GM11168 (cell line): Measurements from ENCODE around the gene GPR55.

ENCODE experiments used
- in situ Hi-C: fragments of 300-500 bp; cut with MboI; formaldehyde crosslinking; loops from one replicate; pipeline ENCODE4 v1.12.0; 2022; ENCODE audit warnings: low sequenced_read_pairs; ENCODE audit not compliant: unreplicated experiment

Gene GPR55

DNA sequence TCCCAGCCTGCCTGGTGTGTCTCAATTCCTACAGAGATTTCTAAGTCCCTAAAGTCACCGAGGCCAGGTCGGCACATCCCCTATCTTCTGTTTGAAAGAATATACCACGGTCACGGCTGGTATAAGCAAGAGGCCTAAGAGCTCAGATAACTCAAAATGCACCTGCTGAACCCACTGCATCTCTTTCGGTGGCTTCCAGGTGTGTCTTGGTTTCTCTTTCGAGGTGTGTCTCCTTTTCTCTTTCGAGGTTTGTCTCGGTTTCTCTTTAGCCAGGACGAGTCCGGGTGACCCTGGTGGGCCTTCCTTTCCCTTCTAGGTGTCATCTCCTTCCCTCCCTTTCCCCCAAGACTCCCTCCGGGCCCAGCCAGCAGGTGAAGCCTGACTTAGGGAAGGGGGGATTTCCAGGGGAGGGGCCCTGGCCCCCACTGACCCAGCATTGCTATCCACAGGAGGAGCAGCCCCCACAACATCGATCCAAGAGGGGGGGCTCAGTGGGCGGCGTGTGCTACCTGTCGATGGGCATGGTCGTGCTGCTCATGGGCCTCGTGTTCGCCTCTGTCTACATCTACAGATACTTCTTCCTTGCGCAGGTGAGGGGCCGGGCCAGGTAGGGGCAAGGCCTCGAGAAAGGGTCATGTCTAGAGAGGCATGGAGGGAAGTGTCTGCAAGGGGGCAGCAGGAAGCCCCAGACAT is 51.9 kb downstream of the GPR55 start:
- in situ Hi-C loops, result no loop called here

DNA sequence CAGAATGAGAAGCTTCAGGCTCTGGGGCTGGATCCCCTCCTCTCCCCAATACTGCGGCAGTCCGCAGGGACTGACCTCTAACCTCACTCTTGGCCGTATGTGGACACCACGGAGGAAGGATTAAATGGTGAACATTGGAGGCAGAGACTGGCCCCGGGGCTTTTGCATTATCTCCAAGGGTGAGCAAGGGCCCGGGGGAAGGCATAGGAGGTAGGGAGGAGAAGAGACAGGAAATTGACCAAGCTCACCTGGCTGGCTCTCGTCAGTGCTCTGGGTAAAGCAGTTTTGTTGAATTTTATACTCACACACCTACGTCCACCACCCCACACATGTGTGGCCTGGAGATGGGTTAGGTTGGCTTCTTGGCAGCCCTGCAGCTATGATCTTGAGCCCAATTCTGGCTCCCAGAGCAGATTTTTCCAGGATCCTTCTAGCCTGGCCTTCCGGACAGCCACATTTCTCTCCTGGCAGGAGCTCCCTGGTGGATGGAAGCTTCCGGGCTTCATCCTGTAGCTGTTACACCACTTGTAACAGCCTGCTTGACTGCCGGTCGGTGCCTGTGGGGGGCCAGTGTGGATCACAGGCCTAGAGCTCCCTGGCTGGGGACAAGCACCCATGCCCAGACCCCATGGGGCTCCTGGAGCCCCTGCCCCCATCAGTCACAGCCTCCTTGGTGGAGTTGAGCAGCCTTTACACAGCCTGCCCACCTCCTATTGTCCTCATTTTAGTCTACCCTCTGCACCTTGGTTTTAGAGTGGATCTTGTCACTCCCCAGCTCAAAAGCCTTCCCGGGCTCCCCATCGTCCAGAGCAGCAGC is 52.7 kb downstream of the GPR55 start:
- in situ Hi-C loops, result no loop called here

DNA sequence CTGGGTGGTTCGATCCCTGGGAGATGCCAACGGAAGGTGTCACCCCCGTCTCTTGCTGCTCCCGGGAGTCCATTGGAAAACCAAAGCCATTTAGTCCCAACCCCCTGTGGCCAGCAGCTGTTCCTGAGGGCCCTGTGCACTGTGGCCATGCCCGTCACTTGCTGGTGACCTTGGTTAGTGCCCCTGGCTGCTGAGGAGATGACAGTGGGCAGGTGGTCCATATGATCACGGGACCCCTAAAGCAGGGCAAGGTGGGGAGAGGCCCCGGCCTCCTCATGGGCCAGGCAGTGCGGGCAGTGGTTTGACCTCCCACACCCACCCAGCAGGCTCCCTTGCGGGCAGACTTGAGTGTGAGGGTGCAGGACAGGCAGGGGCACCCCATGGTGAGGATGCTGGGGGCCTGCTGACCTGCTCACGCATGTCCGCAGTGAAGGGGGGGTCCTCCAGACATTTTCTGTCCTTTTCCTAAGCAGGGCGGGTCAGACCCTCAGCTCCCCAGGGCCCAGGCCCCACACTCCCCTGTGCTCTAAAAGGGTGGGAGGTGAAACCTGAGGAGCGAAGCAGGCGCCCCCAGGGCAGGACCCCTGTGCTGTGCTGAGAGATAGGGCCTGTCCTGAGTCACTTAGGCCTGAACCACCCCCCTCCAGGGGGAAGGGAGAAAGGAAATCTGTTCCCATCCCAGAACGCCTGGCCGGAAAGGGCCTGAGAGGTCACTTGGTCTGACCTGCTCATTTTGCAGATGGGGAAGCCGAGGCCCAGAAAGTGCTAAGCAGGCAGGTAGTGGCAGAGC is 53.5 kb downstream of the GPR55 start:
- in situ Hi-C loops, result no loop called here

DNA sequence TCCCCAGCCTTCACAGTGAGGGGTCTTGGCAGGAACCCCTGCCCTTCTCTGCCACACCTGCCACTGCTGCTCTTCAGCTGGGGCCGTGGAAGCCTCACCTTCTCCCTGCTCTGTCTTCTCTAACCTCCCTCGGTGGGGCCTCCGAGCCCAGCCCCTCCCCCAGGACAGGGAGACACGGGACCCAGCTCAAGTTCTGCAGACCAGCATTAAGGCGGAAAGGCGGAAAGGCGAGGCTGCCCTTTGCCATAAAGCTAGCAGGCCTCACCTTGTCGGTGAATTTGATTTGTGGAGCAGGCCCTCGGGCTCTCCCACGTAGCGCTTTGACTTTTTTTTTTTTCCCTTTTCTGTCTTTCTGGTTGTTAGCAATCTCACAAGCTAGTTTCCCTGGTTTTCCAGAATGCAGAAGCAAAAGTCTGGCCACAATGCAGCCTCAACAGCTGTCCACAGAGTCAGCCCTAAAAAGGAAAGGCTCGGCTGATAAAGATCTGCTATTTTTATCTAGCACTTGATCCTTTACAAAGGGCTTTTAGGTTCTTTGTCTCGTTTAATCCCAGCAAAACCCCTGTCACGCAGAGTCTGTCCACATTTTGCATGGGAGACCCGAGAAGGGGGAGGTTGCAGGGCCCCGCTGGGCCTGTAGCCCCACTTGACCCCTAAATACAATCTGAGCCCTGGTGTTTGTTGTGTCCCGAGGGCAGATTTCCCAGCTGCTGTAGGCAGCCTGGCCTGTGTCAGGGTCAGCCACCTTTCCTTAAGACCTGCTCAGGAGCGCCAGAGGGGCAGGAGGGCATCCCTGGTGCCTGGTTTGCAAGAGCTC is 54.3 kb downstream of the GPR55 start:
- in situ Hi-C loops, result no loop called here

DNA sequence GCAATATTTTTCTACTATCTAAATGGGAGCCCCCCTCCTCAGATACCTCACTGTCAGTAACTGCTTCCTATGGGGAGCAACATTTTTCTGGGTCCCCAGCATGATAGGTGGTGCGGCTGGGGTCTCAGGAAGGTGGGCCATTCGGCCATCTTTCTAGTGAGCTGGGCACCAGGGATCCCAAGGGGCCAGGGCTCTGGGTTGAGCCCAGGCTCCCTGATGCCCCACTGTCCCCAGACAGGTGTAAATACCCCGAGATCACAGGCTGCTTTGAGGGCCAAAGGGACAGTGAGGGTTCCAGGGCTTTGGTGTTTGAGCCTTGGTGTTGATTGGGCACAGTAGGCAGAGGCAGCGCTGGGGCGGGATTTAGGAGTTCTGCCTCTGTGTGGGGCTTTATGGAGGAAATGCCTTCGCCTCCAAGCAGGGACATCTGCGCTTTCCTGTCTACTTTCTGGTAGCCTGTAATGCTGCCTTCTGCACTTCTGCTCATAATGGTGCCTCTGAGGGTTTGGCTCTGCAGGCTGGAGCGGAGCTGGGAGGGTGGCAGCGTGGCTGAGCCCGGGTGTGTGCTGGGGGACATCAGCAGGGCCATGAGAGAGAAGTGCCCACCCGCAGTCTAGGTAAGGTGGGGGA is 55.0 kb downstream of the GPR55 start:
- in situ Hi-C loops, result no loop called here

DNA sequence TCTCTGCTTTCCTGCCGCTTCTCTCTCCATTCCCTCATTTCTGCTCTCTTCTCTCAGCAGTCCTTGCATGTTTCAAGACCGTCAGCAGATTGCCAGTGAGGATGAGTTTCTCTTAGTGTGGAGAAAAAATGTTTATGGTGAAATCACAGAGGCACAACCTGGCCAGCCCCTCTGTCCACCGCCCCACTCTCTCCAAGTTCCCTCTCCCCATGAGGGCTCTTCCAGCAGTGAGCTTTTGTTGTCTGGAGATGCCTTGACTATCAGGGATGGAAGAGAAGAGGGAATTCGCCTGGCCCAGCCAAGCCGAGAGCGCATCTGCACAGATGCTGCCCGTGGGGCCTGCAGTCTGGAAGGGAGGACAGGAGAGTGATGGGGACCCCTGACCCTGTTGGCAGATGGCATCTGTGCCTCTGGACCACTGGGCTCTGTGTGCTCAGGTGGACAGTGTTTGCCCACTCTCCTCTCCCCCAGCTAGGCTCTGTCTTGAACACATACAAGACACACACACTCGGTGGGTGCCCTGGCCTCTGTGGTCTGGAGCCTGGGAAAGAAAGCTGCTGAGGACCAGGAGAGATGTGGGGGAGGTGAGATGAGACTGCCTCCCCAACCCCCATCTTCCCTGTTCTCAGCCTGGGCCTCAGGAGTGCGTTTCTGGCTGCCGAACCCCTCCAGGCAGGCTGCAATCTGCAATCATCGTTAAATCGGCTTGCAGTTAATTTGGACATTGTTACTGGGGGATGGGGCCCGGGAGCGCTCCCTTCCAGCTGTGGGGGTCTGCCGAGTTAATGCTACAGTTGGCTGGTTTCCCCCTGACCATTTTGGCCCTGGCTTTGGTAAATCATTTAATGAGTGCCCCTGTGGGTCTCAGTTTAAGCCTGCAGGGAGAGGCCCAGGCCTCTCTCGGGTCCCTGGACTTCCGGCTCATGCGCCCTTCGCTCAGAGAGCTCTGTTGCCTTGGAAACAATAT is 55.8 kb downstream of the GPR55 start:
- in situ Hi-C loops, result no loop called here

DNA sequence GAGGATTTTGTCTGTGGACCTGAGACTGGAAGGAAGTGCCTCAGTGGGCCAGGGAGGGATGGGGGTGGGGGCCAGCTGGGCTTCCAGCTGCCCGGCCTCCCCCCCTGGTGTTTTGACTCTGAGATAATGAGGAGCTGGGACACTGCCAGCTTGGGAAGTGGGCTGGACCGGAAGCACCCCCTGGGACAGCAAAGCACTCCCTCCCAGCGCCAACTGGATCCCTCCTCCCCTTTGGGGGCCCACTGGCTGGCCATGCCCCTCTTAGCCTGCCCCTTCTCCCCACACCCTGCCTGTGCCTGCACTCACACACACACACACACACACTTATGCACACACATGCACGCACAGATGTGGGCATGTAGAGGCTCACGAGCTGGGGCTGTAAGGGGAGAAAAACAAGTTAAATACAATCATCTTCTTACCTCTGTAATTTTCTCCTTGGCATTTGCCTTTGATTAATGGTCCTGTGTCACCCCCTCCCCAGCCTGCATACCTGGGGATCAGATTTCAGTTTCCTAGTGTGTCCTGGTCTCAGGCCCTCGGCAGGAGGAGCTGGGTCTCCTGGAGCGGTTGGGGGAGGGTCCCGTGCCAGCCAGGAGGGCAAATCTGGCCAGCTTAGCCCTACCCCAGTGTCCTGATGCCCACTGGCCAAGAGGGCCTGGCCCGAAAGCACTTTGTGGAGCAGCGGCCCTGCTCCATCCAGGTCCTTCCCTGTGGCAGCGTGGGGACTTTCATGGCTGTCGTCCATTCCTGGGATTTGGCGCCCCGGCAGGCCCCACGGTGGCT is 56.7 kb downstream of the GPR55 start:
- in situ Hi-C loops, result no loop called here

DNA sequence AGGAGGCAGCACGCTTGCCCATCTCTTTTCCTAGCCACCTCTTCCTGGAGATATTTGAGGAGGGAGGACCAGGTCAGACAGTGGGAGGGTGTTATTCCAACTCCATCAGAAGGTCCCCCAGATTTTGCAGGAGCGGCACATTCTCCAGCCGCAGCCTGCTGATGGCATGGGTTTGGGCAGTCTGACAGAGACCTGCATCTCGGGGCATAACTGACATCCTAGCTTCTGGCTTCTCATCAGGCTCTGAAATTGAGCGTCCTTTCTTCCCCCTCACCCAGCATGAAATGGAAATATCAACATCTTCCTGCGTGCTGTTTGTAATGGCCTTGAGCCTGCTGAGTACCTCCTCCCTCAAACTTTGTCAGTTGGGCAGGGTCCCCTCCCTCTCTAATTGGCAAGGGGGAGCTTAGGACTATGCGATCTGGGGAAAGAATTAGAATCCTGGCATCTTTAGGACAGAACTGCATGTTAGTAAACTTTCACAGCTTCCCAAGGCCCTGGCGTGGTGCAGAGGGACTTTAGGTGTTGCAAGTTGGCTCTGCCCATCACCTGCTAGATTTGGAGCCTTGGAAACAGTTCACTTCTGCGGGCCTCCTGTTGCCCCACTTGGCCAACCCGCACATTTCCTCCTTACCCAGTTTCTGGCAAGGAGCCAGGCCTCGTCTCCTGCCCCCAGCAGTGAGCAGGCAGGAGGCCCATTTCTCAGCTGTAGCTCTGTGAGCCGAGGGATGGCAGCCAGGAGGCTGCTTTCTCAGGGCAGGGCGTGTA is 58.1 kb downstream of the GPR55 start:
- in situ Hi-C loops, result no loop called here

DNA sequence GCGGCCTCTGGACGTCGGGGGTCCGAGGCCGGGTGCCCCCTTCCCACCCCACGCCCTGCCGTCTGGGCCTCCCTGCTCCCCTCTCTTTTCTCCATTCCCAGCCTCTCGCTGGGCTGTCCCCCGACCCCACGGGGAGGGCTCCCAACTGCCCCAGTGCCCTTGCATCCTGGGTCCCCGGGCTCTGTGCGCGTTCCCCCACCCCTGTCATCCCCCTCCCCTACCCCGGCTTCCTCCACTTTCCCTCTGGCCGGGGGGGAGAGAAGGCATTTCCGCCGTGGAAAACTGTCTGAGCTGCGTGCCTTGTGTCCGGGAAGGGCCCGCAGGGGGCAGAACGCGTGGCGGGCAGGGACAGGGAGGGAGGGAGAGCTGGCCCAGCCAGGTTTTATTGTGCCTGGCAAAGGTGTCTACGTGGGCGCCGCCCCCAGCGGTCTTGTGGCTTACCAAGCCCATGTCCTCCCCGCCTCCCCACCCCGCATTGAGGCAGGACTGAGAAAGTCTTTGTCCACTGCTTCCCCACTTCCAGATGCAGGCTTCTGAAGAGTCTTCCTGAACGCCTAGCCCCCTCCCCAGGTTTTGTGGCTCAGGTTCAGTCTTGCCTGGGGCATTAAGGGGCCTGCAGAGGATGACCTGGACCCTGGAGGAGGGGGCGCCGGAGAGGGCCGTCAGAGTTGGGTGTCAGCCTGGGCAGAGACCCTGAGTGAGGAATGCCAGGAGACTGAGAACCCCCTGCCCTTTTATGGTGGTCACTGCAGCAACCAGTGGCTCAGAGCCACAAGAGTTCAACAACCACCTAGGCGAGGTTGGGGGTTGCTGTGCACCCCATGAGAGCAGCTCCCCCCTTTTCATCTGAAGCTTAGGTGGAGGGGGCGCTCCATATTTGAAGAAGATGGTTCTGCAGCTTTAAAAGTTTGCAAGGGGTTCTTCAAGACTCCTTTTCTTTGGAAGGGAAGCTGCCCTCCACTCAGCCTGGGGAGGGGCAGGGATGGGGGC is 59.0 kb downstream of the GPR55 start:
- in situ Hi-C loops, result no loop called here

DNA sequence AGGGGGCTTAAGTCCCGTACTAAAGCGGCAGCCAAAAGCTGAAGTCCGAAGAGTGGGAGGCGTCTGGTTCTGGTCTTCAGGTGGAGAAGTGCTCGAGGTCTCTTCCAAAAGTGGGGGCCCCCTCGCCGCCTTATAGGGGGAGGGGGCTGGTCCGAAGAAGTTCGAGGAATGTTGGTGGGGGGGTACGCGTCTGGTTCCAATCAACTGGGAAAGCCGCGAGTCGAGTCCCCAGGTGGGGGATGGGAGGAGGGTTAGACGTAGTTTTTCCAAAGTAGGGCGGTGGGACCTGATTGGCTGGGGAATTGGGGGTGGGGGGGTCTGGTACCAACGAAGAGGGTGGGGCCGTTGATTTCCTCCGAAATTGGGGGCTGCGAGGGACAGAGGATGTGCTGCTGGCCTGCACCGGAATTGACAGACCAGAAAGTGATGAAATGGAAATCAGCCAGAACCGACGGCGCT is 59.7 kb downstream of the GPR55 start:
- in situ Hi-C loops, result no loop called here

DNA sequence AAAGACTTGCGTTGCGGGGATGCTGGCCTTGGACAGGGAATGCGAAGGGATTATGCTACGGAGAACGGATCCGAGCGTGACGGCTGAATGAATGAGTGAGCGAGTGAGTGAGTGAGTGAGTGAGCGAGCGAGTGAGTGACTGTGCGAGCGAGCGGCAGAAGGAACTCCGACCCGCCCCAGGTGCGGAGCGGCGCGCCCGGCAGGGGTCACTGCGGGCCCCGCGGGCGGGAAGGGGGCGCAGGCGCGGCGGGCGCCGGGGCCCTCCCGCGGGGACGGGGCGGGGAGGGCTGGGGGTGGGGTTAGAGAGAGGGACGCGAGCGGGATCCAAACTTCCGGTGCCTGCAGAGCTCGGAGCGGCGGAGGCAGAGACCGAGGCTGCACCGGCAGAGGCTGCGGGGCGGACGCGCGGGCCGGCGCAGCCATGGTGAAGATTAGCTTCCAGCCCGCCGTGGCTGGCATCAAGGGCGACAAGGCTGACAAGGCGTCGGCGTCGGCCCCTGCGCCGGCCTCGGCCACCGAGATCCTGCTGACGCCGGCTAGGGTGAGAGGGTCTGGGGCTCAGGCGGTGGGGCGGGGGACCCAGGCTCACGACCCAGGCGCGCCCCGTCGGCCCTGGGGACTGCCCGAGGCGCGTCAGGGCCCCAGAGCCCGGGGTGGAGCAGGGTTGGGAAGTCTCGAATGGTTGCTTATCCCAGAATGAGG is 60.3 kb downstream of the GPR55 start, which contains the start of gene ITM2C:
ITM2C (plus strand) TSS at position 338 of the 702 bp plus-strand sequence; CDS start at position 422, 84 bp downstream.
- in situ Hi-C loops, result no loop called here

DNA sequence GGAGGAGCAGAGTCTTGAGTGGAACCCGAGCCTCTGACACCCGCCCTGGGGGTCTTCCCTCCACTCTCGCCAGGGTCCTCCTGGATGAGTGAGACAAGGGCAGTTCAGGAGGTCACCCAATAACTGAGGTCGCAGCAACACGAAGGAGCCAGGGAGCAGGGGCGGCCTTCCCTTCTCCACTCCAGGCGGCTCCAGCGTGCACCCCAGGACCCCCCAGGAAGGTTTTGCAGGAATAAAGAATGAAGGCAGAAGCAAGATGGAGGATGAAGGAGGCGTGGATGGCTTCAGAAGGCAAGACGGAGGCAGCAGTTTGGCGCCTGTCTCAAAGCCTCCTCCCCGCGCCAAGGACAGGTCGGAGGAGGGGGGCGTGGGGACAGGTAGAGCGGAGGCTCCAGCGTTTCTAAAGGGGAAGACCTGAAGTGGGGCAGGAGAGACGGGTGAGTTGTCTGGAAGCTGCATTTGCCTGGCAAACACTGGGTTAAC is 60.9 kb downstream of the GPR55 start:
- in situ Hi-C loops, result no loop called here

DNA sequence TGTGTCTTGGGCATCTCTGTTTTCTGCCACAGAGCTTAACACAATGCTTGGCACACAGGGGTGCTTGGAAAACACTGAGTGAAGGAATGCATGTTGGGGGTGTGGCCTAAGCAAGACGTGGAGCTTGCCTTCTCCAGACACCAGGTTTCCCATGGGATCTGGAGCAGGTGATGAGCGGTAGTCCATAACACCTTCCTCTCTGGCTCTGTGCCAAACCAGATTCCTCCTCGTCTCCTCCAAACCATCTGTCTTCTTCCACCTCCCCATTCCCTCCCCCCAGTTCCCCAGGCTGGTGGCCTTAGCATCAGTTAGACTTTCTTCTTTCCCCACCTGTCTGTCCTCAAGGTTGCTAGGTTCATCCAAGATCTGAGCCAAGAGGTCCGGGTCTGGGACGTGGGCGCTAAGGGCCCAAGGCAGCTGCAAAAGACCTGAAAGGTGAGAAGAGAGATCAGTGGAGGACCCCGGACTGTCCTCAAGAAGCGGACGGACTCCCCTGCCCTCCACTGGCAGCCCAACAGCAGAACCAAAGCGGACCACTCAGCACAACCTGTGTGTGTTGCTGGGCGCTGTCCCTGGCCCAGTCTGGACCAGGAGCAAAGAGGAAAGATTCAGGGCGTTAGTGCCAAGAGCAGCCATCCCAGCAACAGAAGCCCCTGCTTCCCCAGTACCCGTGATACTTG is 61.5 kb downstream of the GPR55 start:
- in situ Hi-C loops, result no loop called here

DNA sequence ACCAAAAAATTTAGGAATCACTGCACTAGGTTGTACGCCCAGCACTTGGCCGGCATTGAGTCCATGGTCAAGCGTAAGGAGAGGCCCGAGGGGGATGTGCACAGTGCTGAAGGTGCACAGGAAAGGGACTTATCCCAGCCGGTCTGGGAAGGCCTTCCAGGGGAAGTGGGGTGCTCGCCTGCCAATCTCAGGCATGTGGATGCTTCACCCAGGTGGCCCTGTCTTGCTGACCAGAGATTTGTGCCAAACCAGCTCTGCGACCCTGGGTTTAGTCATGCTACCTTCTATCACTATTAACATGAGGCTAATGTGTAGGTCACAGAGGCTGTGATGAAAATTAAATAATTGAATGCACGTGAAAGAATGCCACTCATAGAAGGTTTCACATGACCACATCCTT is 62.0 kb downstream of the GPR55 start:
- in situ Hi-C loops, result no loop called here
